Astrocyte (in vitro differentiated cells and primary cell): ENCODE results near the gene UBE2V1. TPM values are rescaled to one million over a fixed set of nuclear protein-coding genes. Genes with fewer than 3 reads are reported as not detected.
"Not testable (repeated sequence)": the region's sequence is repeated elsewhere in the genome, so short reads cannot be mapped to it uniquely, and the experiment has no call there.

ENCODE experiments used
- DNase-seq: peaks from one replicate; pipeline ENCODE4 v3.0.0-alpha.2; 2010; ENCODE audit warnings: low read depth
- FAIRE-seq: peaks from 2 replicates; lab custom pipeline; 2011; peaks lifted over from hg19 to GRCh38; lab: Jason Lieb, UNC
- H2AFZ ChIP-seq: 2 replicates; pipeline ENCODE4 v1.6.0; 2012; ENCODE audit warnings: low read depth, low read length, inconsistent platforms
- H3K27ac ChIP-seq: 2 replicates; pipeline ENCODE4 v1.5.1; 2011; ENCODE audit warnings: low read depth, low read length, inconsistent platforms
- H3K27me3 ChIP-seq: 2 replicates; pipeline ENCODE4 v1.6.0; 2011; ENCODE audit warnings: low read length, inconsistent platforms; ENCODE audit not compliant: insufficient read depth
- H3K36me3 ChIP-seq: 2 replicates; pipeline ENCODE4 v1.5.1; 2011; ENCODE audit warnings: low read length, inconsistent platforms; ENCODE audit not compliant: insufficient read depth
- H3K4me1 ChIP-seq: 2 replicates; pipeline ENCODE4 v1.5.1; 2011; ENCODE audit warnings: low read length, inconsistent platforms; ENCODE audit not compliant: insufficient read depth
- H3K4me2 ChIP-seq: 2 replicates; pipeline ENCODE4 v1.6.0; 2012; ENCODE audit warnings: low read length, inconsistent platforms
- H3K4me3 ChIP-seq: 2 replicates; pipeline ENCODE4 v1.5.1; 2011; ENCODE audit warnings: low read depth, mild to moderate bottlenecking, low read length, inconsistent platforms; ENCODE audit not compliant: insufficient read depth
- H3K79me2 ChIP-seq: 2 replicates; pipeline ENCODE4 v1.6.0; 2012; ENCODE audit warnings: mild to moderate bottlenecking, low read length, inconsistent platforms; ENCODE audit not compliant: insufficient read depth
- H3K9ac ChIP-seq: 2 replicates; pipeline ENCODE4 v1.6.0; 2012; ENCODE audit warnings: mild to moderate bottlenecking, low read length, inconsistent platforms
- H3K9me3 ChIP-seq: 2 replicates; pipeline ENCODE4 v1.5.1; 2012; ENCODE audit warnings: low read depth, mild to moderate bottlenecking, low read length, inconsistent platforms; ENCODE audit not compliant: insufficient read depth
- H4K20me1 ChIP-seq: 2 replicates; pipeline ENCODE4 v1.6.0; 2012; ENCODE audit warnings: low read length, inconsistent platforms; ENCODE audit not compliant: insufficient read depth
- H3K27ac Mint-ChIP-seq: one replicate; pipeline ENCODE4 v1.8.0; 2021; ENCODE audit warnings: mild to moderate bottlenecking, mixed read lengths; ENCODE audit not compliant: unreplicated experiment
- H3K27me3 Mint-ChIP-seq: one replicate; pipeline ENCODE4 v1.8.0; 2021; ENCODE audit warnings: low read depth, mixed read lengths; ENCODE audit not compliant: unreplicated experiment
- H3K36me3 Mint-ChIP-seq: one replicate; pipeline ENCODE4 v1.8.0; 2021; ENCODE audit warnings: low read depth, mixed read lengths; ENCODE audit not compliant: unreplicated experiment
- H3K4me1 Mint-ChIP-seq: one replicate; pipeline ENCODE4 v1.8.0; 2021; ENCODE audit warnings: low read depth, mixed read lengths; ENCODE audit not compliant: unreplicated experiment
- H3K4me3 Mint-ChIP-seq: one replicate; pipeline ENCODE4 v1.8.0; 2021; ENCODE audit warnings: mild to moderate bottlenecking, moderate library complexity, mixed read lengths; ENCODE audit not compliant: unreplicated experiment
- H3K9me3 Mint-ChIP-seq: one replicate; pipeline ENCODE4 v1.8.0; 2021; ENCODE audit warnings: mild to moderate bottlenecking, mixed read lengths; ENCODE audit not compliant: unreplicated experiment
- CTCF ChIP-seq: IDR thresholded peaks from 2 replicates; pipeline ENCODE4 v1.5.1; 2011; ENCODE audit warnings: low read depth, mild to moderate bottlenecking, inconsistent platforms, low read length, moderate library complexity; ENCODE audit not compliant: insufficient read depth
- EZH2 ChIP-seq: IDR thresholded peaks from 2 replicates; pipeline ENCODE4 v1.6.1; 2012; ENCODE audit warnings: mild to moderate bottlenecking, low read length, inconsistent platforms; ENCODE audit not compliant: insufficient read depth
- total RNA-seq: library from RNA; stranded (reverse); gene quantifications from 2 replicates; pipeline ENCODE4 v1.2.1, GENCODE V29; 2021

The UBE2V1 gene
- total RNA-seq, 1 donor from 2014 or later, result 139 TPM

- no peak for DNase-seq
- Mint-ChIP-seq H3K27ac (no peak overlapping the region), H3K4me1 (peaks cover 18% of the 10 kb centered on the region), H3K27me3 (no peaks in the 10 kb centered on the region), H3K4me3 (no peak overlapping the region), H3K36me3 (peaks cover 28% of the 10 kb centered on the region), H3K9me3 (no peaks in the 10 kb centered on the region)
- H2AFZ ChIP-seq, result no peak overlapping the region
- no peak overlapping the region for H3K9ac ChIP-seq
- no peak overlapping the region for H3K4me2 ChIP-seq
- H3K4me3 ChIP-seq, result no peak overlapping the region
- no peak for FAIRE-seq
- TF ChIP-seq EZH2 (no peak), CTCF (no peak)
- peaks cover 18% of the 10 kb centered on the region for H3K36me3 ChIP-seq
- H3K79me2 ChIP-seq, result peaks cover 86% of the 10 kb centered on the region
- H3K4me1 ChIP-seq, result peaks cover 26% of the 10 kb centered on the region
- no peaks in the 10 kb centered on the region for H3K27me3 ChIP-seq
- H3K27ac ChIP-seq, result peak overlapping the region; percentile 47
- H3K9me3 ChIP-seq, result no peaks in the 10 kb centered on the region
- H4K20me1 ChIP-seq, result peaks cover 59% of the 10 kb centered on the region
These were observed 25.1 kb upstream of the UBE2V1 start for GRCh38 chr20:50138120-50138478.

- H4K20me1 ChIP-seq, result peaks cover 59% of the 10 kb centered on the region
- H3K9me3 ChIP-seq, H3K27me3 ChIP-seq, H3K27ac Mint-ChIP-seq, H3K4me3 ChIP-seq, DNase-seq, H3K9me3 Mint-ChIP-seq, H3K27me3 Mint-ChIP-seq, FAIRE-seq, H2AFZ ChIP-seq: not testable (repeated sequence)
- peaks cover 18% of the 10 kb centered on the region for H3K36me3 ChIP-seq
- peak overlapping the region; percentile 7 for H3K9ac ChIP-seq
- Mint-ChIP-seq H3K4me1 (peaks cover 18% of the 10 kb centered on the region), H3K4me3 (peak overlapping the region; percentile 3), H3K36me3 (peaks cover 26% of the 10 kb centered on the region)
- peaks cover 86% of the 10 kb centered on the region for H3K79me2 ChIP-seq
- H3K4me2 ChIP-seq, result peak overlapping the region; percentile 57
- peaks cover 26% of the 10 kb centered on the region for H3K4me1 ChIP-seq
- H3K27ac ChIP-seq, result peak overlapping the region; percentile 86
These were observed 24.8 kb upstream of the UBE2V1 start for GRCh38 chr20:50137702-50138101.

GRCh38 chr20:50136822-50137599, 24.1 kb upstream of the UBE2V1 start:
- Histone ChIP-seq H3K36me3 (peaks cover 21% of the 10 kb centered on the region), H3K27ac (peak overlapping the region; percentile 86), H4K20me1 (peaks cover 65% of the 10 kb centered on the region), H3K9ac (peak overlapping the region; percentile 57), H3K4me3 (no peak overlapping the region), H2AFZ (no peak overlapping the region), H3K27me3 (no peaks in the 10 kb centered on the region), H3K79me2 (peaks cover 86% of the 10 kb centered on the region), H3K9me3 (no peaks in the 10 kb centered on the region), H3K4me1 (peaks cover 22% of the 10 kb centered on the region), H3K4me2 (peak overlapping the region; percentile 57)
- H3K4me1 Mint-ChIP-seq, result peaks cover 15% of the 10 kb centered on the region
- FAIRE-seq, result peak; percentile 9
- TF ChIP-seq CTCF (no peak), EZH2 (no peak)
- H3K27ac Mint-ChIP-seq, result peak overlapping the region; percentile 47
- DNase-seq, result peak; percentile 35
- no peak overlapping the region for H3K4me3 Mint-ChIP-seq
- H3K9me3 Mint-ChIP-seq, result no peaks in the 10 kb centered on the region
- peaks cover 26% of the 10 kb centered on the region for H3K36me3 Mint-ChIP-seq
- no peaks in the 10 kb centered on the region for H3K27me3 Mint-ChIP-seq

GRCh38 chr20:50135157-50135556, 22.2 kb upstream of the UBE2V1 start:
- H3K27me3 ChIP-seq, H2AFZ ChIP-seq, H3K9me3 ChIP-seq, H3K9me3 Mint-ChIP-seq, DNase-seq, H3K9ac ChIP-seq, H3K27me3 Mint-ChIP-seq, H3K27ac ChIP-seq, H3K4me2 ChIP-seq, H3K4me3 Mint-ChIP-seq, H3K27ac Mint-ChIP-seq, H3K4me3 ChIP-seq, FAIRE-seq: not testable (repeated sequence)
- Histone ChIP-seq H4K20me1 (peaks cover 63% of the 10 kb centered on the region), H3K4me1 (peaks cover 31% of the 10 kb centered on the region), H3K79me2 (peaks cover 69% of the 10 kb centered on the region), H3K36me3 (peaks cover 15% of the 10 kb centered on the region)
- Mint-ChIP-seq H3K36me3 (peaks cover 30% of the 10 kb centered on the region), H3K4me1 (peaks cover 18% of the 10 kb centered on the region)
